RWPE2 (cell line): ENCODE measurements around the gene LRP1B.
A peak's percentile ranks its signal among the peaks of the same experiment; 100 is the strongest.

Experiments used
- ATAC-seq: fragments of 200-7000 bp; cut with Tn5 transposase; 3 replicates; pipeline ENCODE4 v1.9.1; 2021; ENCODE audit warnings: low read depth
- DNase-seq: peaks from one replicate; pipeline ENCODE4 v3.0.0-alpha.2; 2020; ENCODE audit warnings: low spot score
- H3K27ac ChIP-seq: fragments of 450-650 bp; 2 replicates; pipeline ENCODE4 v1.5.1; 2017; ENCODE audit warnings: mild to moderate bottlenecking; ENCODE audit not compliant: poor library complexity, severe bottlenecking
- H3K27me3 ChIP-seq: fragments of 250-450 bp; sonication (Bioruptor Pico); 2 replicates; pipeline ENCODE4 v1.5.1; 2021; ENCODE audit warnings: mild to moderate bottlenecking, moderate library complexity; ENCODE audit not compliant: insufficient read depth, poor library complexity, severe bottlenecking
- H3K36me3 ChIP-seq: fragments of 250-450 bp; sonication (Bioruptor Pico); 2 replicates; pipeline ENCODE4 v1.5.1; 2020; ENCODE audit warnings: low read depth, mild to moderate bottlenecking, moderate library complexity
- H3K4me1 ChIP-seq: fragments of 250-450 bp; sonication (Bioruptor Pico); 2 replicates; pipeline ENCODE4 v1.5.1; 2021; ENCODE audit warnings: mild to moderate bottlenecking, moderate library complexity; ENCODE audit not compliant: insufficient read depth, poor library complexity, severe bottlenecking
- H3K4me3 ChIP-seq: fragments of 250-450 bp; sonication (Bioruptor Pico); 2 replicates; pipeline ENCODE4 v1.5.1; 2021; ENCODE audit warnings: mild to moderate bottlenecking, moderate library complexity; ENCODE audit not compliant: severe bottlenecking
- H3K9me3 ChIP-seq: fragments of 250-450 bp; sonication (Bioruptor Pico); 2 replicates; pipeline ENCODE4 v1.5.1; 2021; ENCODE audit warnings: mild to moderate bottlenecking, moderate library complexity; ENCODE audit not compliant: severe bottlenecking
- CTCF ChIP-seq: fragments of 450-650 bp; IDR thresholded peaks from one replicate; pipeline ENCODE4 v1.5.1; 2017; ENCODE audit warnings: mild to moderate bottlenecking, moderate library complexity; ENCODE audit not compliant: poor library complexity, severe bottlenecking

The LRP1B gene

GRCh38 chr2:140455315-140455714, 1675.5 kb downstream of the LRP1B start:
- H3K4me1 ChIP-seq: no peaks in the 10 kb centered on the region
- H3K27me3 ChIP-seq: no peaks in the 10 kb centered on the region
- H3K9me3 ChIP-seq: no peaks in the 10 kb centered on the region
- ATAC-seq (no peak), DNase-seq (no peak)
- no peak overlapping the region for H3K4me3 ChIP-seq
- no peaks in the 10 kb centered on the region for H3K36me3 ChIP-seq
- no peak overlapping the region for H3K27ac ChIP-seq
- no peak for TF ChIP-seq CTCF

GRCh38 chr2:140454717-140455116, 1676.1 kb downstream of the LRP1B start:
- no peaks in the 10 kb centered on the region for H3K27me3 ChIP-seq
- no peak overlapping the region for H3K27ac ChIP-seq
- DNase-seq (no peak), ATAC-seq (peak; percentile 83)
- no peaks in the 10 kb centered on the region for H3K36me3 ChIP-seq
- TF ChIP-seq CTCF: no peak
- no peaks in the 10 kb centered on the region for H3K4me1 ChIP-seq
- H3K4me3 ChIP-seq: no peak overlapping the region
- H3K9me3 ChIP-seq: no peaks in the 10 kb centered on the region

GRCh38 chr2:140451324-140451723, 1679.5 kb downstream of the LRP1B start:
- no peaks in the 10 kb centered on the region for H3K27me3 ChIP-seq
- DNase-seq (no peak), ATAC-seq (no peak)
- H3K4me1 ChIP-seq: no peaks in the 10 kb centered on the region
- TF ChIP-seq CTCF: no peak
- no peak overlapping the region for H3K4me3 ChIP-seq
- H3K36me3 ChIP-seq: no peaks in the 10 kb centered on the region
- H3K27ac ChIP-seq: no peak overlapping the region
- no peaks in the 10 kb centered on the region for H3K9me3 ChIP-seq

GRCh38 chr2:140442319-140442718, 1688.5 kb downstream of the LRP1B start:
- H3K27me3 ChIP-seq: no peaks in the 10 kb centered on the region
- H3K27ac ChIP-seq: no peak overlapping the region
- no peaks in the 10 kb centered on the region for H3K36me3 ChIP-seq
- DNase-seq: no peak
- no peaks in the 10 kb centered on the region for H3K9me3 ChIP-seq
- TF ChIP-seq CTCF: no peak
- ATAC-seq: no peak
- no peaks in the 10 kb centered on the region for H3K4me1 ChIP-seq
- no peak overlapping the region for H3K4me3 ChIP-seq

GRCh38 chr2:140440815-140441214, 1690.0 kb downstream of the LRP1B start:
- no peaks in the 10 kb centered on the region for H3K36me3 ChIP-seq
- H3K27me3 ChIP-seq: no peaks in the 10 kb centered on the region
- DNase-seq (no peak), ATAC-seq (no peak)
- H3K9me3 ChIP-seq: no peaks in the 10 kb centered on the region
- H3K4me3 ChIP-seq: no peak overlapping the region
- no peaks in the 10 kb centered on the region for H3K4me1 ChIP-seq
- no peak for TF ChIP-seq CTCF
- H3K27ac ChIP-seq: no peak overlapping the region
